Fibroblast of pulmonary artery (primary cell): Measurements from ENCODE around the gene TEAD1.
A peak's percentile ranks its signal among the peaks of the same experiment; 100 is the strongest.

Source experiments
- DNase-seq: peaks from one replicate; pipeline ENCODE4 v3.0.0-alpha.2; 2010; ENCODE audit warnings: low read depth
- H3K4me3 ChIP-seq: replicated peaks from 2 replicates; pipeline ENCODE4 v1.5.1; 2011; ENCODE audit warnings: low read depth, mild to moderate bottlenecking, control low read depth, low read length, moderate library complexity
- TF ChIP-seq, protein P1 (sequence below): IDR thresholded peaks from 2 replicates; pipeline ENCODE4 v1.5.1; 2011; ENCODE audit warnings: mild to moderate bottlenecking, control low read depth, low read length, inconsistent platforms; ENCODE audit errors: missing control alignments

TEAD1 gene

DNA sequence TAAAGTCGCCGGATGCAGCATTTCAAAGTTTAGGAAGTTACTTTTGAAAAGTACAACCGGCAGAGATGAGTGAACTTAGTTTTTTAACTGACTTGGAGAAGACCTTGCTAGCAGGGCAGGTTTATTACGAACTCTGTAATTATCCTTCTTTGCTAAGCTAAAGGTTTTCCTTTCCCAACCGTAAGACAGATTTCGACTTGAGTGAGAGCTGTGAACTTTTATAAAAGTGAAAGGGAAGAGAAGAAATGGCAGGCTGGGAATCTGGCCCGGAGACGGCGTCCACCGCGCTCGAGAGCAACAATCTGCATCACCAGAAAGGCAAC is 659 bp upstream of the TEAD1 start:
- DNase-seq = no peak
- H3K4me3 ChIP-seq = peak overlapping the region; percentile 71
- TF ChIP-seq, protein P1, sequence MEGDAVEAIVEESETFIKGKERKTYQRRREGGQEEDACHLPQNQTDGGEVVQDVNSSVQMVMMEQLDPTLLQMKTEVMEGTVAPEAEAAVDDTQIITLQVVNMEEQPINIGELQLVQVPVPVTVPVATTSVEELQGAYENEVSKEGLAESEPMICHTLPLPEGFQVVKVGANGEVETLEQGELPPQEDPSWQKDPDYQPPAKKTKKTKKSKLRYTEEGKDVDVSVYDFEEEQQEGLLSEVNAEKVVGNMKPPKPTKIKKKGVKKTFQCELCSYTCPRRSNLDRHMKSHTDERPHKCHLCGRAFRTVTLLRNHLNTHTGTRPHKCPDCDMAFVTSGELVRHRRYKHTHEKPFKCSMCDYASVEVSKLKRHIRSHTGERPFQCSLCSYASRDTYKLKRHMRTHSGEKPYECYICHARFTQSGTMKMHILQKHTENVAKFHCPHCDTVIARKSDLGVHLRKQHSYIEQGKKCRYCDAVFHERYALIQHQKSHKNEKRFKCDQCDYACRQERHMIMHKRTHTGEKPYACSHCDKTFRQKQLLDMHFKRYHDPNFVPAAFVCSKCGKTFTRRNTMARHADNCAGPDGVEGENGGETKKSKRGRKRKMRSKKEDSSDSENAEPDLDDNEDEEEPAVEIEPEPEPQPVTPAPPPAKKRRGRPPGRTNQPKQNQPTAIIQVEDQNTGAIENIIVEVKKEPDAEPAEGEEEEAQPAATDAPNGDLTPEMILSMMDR = no peak

DNA sequence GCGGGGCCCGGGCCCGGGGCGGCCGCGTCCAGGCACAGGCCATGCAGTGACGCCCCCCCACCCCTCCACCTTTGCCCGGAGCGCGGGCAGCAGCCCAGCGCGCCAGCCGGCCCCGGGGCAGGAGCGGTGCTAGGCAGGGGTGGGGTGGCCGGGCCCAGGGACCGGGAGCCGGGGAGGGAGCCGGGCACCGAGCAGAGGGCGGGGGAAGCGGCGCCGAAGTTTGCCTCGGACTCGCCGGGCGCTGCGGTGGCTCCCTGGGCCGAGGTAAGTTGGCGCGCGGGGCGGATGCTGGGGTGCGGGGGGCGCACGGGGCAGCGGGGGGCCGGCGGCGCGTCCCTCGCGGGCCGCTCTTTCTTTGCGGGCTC is 332 bp downstream of the TEAD1 start:
- peak; percentile 23 for DNase-seq
- TF ChIP-seq, protein P1 = no peak
- peak overlapping the region; percentile 80 for H3K4me3 ChIP-seq

DNA sequence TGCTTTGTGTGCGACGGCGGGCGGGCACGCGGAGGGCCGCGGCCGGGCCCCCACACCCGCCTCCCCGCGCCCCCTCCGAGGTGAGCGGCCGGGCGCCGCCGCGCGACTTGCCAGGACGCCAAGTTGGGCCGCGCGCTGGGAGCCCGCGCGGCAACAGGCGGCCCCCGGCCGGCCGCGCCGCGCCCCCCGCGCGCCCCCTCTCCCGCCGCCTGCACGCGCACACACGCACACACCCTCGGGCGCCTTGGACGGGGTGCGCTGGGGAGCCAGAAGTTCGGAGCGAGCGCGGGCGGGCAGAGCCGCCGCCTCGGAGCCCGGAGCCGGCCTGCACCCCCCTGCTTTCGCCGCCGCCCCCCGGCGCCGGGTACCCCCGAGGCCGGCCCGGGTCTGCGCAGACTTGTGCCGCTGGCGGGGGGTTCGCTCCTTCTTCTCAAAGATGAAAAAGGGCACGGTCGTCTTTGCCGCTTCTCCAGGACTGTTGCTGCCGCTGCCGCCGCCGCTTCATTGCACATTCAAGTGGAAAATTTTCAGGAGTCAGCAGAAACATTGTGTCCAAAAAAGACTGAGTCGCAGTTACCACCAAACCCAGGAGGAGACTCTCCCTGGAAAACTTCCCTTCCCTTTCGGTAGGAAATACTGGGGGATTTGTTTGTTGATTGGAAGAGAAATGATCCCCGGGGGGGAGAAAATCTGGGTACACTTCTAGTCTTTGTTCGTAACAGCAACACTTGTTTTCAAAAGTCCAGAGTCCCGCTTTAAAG is 895 bp downstream of the TEAD1 start:
- DNase-seq = peak; percentile 48
- TF ChIP-seq, protein P1 = no peak
- peak overlapping the region; percentile 80 for H3K4me3 ChIP-seq

DNA sequence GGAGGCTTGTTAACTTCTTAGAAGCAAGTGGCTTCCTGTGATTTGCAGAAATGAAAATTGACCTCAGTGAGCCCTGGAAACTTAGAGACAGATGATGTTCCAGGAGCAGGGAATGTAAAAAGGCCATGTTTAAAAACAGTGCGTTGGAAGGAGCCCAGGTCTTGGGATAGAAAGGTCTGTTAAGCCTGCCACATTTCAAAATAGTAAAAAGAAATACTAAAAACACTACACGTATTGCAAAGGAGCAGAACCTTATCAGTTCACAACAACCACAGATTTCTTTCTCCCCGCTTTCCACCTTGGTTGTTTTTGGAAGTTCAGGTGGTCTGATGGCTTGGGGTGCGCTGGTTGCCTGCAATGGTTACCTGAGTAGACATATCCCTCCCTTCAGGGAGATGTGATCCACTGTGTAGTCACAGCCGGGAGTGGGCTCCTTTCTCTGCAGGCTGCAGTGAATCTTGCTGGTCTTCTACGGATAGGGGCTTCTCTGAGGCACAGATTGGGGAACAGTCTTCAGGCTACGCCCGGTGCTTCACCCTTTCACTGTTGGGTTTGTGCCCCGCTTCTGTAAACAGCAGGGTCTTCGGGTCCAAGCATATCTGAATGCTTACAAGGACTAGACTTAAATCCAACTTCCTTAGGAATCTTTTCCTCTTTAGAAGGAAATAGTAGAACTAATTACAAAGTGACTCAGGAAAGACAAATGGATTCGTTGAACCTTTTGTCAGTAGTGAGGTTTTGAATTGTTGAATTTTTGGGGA is 1.9 kb downstream of the TEAD1 start:
- TF ChIP-seq, protein P1 = no peak
- DNase-seq = peak; percentile 63
- peak overlapping the region; percentile 80 for H3K4me3 ChIP-seq

DNA sequence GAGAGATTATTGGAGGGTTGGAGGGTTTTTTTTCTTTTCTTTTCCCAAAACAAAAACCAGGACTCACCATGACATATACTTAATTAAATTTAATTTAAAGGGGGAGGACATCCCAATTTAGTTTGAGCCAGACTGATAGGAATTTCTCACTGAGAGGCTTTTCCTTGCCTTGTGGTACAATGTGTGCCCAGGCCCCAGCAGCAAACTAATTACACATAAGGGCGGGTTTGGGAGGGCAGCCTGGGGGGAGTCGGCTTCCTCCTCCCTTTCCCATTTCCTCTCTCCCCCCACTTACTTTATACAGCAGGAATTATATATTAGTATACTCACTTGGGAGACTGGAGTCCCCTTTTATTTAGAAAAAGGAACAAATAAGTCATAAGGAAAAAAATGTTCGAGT is 2.9 kb downstream of the TEAD1 start:
- TF ChIP-seq, protein P1 = no peak
- H3K4me3 ChIP-seq = peak overlapping the region; percentile 80
- DNase-seq = no peak

DNA sequence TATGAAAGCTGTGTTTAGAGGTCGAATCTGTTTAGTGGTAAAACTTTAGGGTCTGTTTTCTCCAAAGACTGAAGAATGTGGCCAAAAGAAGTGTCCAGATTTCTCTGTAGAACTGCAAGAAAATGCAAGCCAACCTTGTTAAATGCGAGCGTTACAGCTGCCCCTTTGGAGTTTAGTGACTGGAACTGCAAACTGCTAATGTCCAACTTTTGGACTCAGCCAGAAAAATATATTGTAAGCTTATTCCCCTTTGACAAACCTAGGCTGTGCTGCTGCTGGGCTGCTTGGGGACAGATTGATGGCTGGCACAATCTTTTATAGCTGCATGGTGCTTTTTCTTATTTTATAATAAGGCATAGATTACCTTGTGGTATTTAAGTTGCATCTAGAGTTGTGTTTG is 3.9 kb downstream of the TEAD1 start:
- DNase-seq = no peak
- TF ChIP-seq, protein P1 = no peak
- H3K4me3 ChIP-seq = peak overlapping the region; percentile 80

DNA sequence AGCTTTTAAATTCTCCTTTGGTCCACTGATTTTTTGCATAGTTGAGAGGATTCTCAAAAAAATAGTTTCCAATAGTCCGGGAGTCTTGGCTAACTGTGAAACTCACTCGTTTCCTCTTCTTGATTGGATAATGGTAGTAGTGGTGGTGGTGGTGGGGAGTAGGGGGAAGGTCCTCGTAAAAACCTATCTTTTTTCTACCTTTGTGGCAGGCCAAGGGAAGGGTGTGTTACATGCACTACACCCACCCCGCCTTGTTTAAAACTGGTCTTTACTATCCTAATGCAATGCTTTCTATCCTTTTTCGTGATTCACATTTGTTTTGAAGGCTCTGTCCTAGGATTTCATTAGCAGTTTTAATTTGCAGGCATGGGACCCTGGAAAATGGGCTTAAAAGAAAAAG is 4.8 kb downstream of the TEAD1 start:
- no peak for DNase-seq
- TF ChIP-seq, protein P1 = no peak
- H3K4me3 ChIP-seq = no peak overlapping the region
